ENCODE measurements around the gene FSD1.

DNA sequence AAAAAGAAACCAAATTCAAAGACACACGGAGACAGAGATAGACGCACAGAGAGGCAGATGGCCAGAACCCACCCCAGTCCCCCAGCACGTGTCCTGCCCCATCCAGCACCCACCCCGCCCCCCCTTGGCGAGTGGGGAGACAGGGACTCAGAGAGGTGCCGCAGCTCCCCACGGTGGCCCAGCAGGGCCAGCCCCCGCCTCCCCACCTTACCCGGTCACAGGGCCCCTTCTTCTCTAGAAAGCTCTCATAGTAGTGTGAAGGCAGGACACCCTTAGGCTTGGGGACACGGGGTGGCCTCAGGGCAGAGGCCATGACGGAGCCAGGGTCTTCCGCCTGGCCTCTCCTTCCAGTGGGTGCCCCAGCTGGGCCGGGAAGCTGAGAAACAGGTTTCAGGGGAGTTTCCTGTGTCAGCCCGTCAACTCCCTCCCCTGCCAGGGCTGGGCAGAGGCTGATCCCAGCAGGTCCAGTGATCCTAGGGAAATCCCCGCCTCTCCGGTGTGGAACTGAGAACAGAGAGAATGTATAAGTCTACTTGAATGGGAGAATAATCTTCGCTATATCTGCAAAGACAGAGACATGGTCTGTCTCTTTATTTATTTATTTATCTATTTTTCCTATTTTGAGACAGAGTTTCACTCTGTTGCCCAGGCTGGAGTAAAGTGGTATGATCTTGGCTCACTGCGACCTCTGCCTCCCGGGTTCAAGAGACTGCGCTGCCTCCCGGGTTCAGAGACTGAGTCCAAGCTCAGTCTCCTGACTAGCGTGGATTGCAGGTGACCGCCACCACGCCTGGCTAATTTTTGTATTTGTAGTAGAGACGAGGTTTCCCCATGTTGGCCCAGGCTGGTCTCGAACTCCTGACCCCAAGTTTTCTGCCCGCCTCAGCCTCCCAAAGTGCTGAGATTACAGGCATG, 34.3 kb downstream of the FSD1 start, which contains the start of gene STAP2:
- no peak for TF ChIP-seq EZH2 (IDR thresholded peaks at IDR 0.05)
- TF ChIP-seq, protein P1, sequence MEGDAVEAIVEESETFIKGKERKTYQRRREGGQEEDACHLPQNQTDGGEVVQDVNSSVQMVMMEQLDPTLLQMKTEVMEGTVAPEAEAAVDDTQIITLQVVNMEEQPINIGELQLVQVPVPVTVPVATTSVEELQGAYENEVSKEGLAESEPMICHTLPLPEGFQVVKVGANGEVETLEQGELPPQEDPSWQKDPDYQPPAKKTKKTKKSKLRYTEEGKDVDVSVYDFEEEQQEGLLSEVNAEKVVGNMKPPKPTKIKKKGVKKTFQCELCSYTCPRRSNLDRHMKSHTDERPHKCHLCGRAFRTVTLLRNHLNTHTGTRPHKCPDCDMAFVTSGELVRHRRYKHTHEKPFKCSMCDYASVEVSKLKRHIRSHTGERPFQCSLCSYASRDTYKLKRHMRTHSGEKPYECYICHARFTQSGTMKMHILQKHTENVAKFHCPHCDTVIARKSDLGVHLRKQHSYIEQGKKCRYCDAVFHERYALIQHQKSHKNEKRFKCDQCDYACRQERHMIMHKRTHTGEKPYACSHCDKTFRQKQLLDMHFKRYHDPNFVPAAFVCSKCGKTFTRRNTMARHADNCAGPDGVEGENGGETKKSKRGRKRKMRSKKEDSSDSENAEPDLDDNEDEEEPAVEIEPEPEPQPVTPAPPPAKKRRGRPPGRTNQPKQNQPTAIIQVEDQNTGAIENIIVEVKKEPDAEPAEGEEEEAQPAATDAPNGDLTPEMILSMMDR (IDR thresholded peaks at IDR 0.05): no peak
